ENCODE measurements around the gene ZMYM3. TPM values are rescaled to one million over a fixed set of nuclear protein-coding genes. Genes with fewer than 3 reads are reported as not detected.
"Not testable (repeated sequence)": the region's sequence is repeated elsewhere in the genome, so short reads cannot be mapped to it uniquely, and the experiment has no call there.

Gene ZMYM3
- total RNA-seq = 34.2 and 39.2 TPM in 2 replicates
- long read RNA-seq, partial matches to known transcripts = 10 of 19 reads
- long read RNA-seq, other reads (novel, unspliced or antisense) = 9 of 19 reads

DNA sequence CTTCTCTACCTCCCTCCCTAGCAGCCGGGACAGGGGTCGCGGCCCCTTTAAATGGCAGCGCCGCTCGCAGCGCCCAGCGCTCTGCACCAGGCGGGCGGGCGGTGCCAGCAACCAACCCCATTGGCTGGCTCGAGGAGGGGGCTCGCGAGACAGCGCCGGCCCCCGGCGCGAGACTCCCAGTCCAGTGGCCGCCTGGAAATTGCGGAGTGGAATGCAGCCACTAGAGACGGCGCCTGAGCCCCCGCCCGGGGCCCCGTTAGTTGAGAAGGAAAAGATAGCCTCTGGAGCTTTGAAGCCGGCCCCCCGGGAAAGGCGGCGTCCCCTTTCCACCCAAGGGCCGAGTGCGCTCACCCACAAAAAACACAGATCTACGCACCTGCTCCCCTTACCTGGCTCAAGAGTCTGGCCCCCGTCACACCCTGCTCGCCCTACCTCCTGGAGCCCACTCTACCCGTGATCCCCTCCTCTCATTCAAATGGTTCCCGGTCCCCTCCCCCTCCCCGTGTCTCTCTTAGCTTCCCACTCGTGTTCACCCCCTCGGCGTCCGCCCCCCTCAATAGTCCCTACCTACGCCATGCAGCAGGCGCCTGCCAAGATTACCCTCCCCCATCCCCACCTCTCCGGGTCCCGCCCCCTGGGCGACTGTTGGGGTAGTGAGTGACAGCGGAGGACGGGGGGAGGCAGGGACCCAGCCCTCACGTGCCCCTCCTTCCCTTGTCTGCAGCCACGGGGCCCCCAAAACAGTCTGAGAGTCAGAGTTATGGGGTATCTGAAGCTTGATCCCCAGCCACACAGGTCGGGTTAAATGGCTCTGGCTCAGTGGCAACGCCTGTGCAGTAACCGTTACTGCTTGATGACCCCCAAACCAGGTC, at the start of gene ZMYM3:
ZMYM3 (minus strand) TSS at position 49 of the 872 bp plus-strand sequence. CDS start 885 bp downstream, outside the sequence.
- peak; percentile 95 for DNase-seq (ENCODE audit: extremely low spot score, unreplicated experiment)
- no peaks in the 10 kb centered on the region for H3K27me3 Mint-ChIP-seq (ENCODE audit: unreplicated experiment)
- peaks cover 5% of the 10 kb centered on the region for H3K9me3 Mint-ChIP-seq (ENCODE audit: unreplicated experiment)
- no peaks in the 10 kb centered on the region for H3K36me3 Mint-ChIP-seq (ENCODE audit: unreplicated experiment)
- H3K4me3 Mint-ChIP-seq (ENCODE audit: unreplicated experiment) = peak within 1 kb of the TSS; percentile 89
- TF ChIP-seq, protein P1, sequence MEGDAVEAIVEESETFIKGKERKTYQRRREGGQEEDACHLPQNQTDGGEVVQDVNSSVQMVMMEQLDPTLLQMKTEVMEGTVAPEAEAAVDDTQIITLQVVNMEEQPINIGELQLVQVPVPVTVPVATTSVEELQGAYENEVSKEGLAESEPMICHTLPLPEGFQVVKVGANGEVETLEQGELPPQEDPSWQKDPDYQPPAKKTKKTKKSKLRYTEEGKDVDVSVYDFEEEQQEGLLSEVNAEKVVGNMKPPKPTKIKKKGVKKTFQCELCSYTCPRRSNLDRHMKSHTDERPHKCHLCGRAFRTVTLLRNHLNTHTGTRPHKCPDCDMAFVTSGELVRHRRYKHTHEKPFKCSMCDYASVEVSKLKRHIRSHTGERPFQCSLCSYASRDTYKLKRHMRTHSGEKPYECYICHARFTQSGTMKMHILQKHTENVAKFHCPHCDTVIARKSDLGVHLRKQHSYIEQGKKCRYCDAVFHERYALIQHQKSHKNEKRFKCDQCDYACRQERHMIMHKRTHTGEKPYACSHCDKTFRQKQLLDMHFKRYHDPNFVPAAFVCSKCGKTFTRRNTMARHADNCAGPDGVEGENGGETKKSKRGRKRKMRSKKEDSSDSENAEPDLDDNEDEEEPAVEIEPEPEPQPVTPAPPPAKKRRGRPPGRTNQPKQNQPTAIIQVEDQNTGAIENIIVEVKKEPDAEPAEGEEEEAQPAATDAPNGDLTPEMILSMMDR (IDR thresholded peaks at IDR 0.05) = no peak
- peaks cover 15% of the 10 kb centered on the region for H3K4me1 Mint-ChIP-seq (ENCODE audit: unreplicated experiment)
- H3K27ac Mint-ChIP-seq (ENCODE audit: unreplicated experiment) = peak within 1 kb of the TSS; percentile 78

DNA sequence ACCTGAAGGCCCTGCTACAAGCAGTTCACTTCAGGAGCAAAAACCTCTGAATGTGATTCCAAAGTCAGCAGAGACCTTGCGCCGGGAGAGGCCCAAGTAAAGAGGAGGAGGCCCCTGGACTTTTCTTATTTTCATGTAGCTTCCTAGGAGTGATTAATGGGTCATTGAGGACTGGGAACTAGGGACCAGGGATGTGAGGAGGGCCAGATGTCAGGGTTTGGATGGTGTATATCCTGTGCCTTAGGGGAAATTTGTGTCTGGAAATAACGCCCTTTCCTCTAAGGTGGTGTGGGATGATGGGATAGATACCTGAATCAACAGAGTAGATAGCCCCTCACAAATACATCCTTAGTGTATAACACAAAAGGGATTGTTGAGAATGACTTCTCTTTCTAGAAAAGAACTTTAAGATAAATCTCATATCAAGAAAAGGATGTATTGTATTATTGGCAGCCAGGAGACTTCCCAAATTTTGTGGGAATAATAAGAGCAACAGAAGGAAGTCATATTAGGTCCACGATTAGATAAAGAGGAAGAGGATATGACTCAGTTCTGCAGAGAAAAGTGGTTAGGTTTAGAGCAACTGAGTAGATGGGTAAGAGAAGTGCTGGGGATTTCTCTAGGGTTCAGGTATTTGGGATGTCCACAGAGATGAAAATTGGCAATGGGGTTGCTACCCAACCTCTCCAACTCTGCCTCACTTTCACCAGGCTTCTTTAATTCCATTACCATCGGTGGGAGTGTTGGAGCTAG, 48.7 kb upstream of the ZMYM3 start:
- H3K27ac Mint-ChIP-seq (ENCODE audit: unreplicated experiment) = no peak overlapping the region
- H3K9me3 Mint-ChIP-seq (ENCODE audit: unreplicated experiment) = peaks cover 7% of the 10 kb centered on the region
- peaks cover 17% of the 10 kb centered on the region for H3K36me3 Mint-ChIP-seq (ENCODE audit: unreplicated experiment)
- TF ChIP-seq, protein P1 (IDR thresholded peaks at IDR 0.05) = no peak
- H3K27me3 Mint-ChIP-seq (ENCODE audit: unreplicated experiment) = no peaks in the 10 kb centered on the region
- no peak overlapping the region for H3K4me3 Mint-ChIP-seq (ENCODE audit: unreplicated experiment)
- H3K4me1 Mint-ChIP-seq (ENCODE audit: unreplicated experiment) = no peaks in the 10 kb centered on the region
- no peak for DNase-seq (ENCODE audit: extremely low spot score, unreplicated experiment)

DNA sequence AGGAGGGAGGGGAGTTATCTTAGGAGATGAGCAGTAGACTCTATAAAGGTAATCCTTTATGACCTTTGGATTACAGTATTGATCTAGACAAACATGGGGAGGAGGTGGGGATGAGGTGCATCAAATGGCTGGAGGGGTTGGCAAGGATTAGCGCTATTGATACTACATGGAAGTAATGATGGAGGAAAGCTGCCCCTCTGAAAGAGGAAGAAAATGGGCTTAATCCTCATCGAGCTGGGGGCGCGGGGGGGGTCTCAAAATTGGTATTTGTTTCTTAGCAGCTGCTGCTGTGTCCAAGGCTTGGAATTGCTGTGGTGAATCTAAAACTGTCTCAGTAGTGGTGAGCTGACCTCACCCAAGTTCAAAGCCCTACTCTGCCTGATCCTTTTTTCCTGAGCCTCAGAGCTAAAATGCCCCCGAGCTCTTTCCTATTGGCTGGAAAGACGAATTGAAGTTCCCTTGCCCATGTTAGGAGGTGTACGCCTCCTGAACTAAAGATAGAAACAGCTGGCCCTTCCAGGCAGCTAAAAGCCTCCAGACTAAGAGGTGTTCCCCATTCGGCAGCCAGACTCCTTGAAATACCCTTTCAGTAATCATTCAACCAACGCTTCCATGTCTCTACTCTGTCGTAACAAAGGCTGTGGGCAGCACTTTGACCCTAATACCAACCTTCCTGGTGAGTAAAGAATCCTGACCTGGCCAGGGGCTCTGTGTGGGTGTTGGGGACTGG, 47.4 kb upstream of the ZMYM3 start, which contains the start of gene ITGB1BP2:
ITGB1BP2 (plus strand) TSS at position 556 of the 730 bp plus-strand sequence; CDS start at position 613, 57 bp downstream.
- Mint-ChIP-seq H3K27me3 (ENCODE audit: unreplicated experiment) (no peaks in the 10 kb centered on the region), H3K36me3 (ENCODE audit: unreplicated experiment) (peaks cover 29% of the 10 kb centered on the region), H3K4me3 (ENCODE audit: unreplicated experiment) (no peak within 1 kb of the TSS), H3K27ac (ENCODE audit: unreplicated experiment) (peak within 1 kb of the TSS; percentile 50), H3K9me3 (ENCODE audit: unreplicated experiment) (peaks cover 10% of the 10 kb centered on the region), H3K4me1 (ENCODE audit: unreplicated experiment) (no peaks in the 10 kb centered on the region)
- DNase-seq (ENCODE audit: extremely low spot score, unreplicated experiment) = no peak
- TF ChIP-seq, protein P1 (IDR thresholded peaks at IDR 0.05) = no peak

DNA sequence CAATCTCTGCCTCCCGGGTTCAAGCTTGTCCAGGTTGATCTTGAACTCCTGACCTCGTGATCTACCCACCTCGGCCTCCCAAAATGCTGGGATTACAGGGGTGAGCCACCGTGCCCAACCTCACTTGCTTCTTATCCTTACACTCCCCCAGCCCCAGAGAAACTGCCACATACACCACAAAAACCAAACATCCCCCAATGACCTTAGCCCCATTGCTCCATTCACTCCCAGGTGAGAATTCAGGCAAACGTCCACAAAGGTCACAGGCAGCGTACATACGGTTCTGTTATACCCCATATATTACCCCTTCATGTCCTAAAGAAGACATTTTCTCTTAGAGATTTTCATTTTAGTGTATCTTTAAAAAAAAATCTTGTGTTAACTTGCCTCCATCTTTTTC, 46.6 kb upstream of the ZMYM3 start:
- DNase-seq (ENCODE audit: extremely low spot score, unreplicated experiment); H3K27ac Mint-ChIP-seq (ENCODE audit: unreplicated experiment); H3K4me3 Mint-ChIP-seq (ENCODE audit: unreplicated experiment); H3K4me1 Mint-ChIP-seq (ENCODE audit: unreplicated experiment); H3K27me3 Mint-ChIP-seq (ENCODE audit: unreplicated experiment): not testable (repeated sequence)
- Mint-ChIP-seq H3K9me3 (ENCODE audit: unreplicated experiment) (peaks cover 10% of the 10 kb centered on the region), H3K36me3 (ENCODE audit: unreplicated experiment) (peaks cover 29% of the 10 kb centered on the region)

DNA sequence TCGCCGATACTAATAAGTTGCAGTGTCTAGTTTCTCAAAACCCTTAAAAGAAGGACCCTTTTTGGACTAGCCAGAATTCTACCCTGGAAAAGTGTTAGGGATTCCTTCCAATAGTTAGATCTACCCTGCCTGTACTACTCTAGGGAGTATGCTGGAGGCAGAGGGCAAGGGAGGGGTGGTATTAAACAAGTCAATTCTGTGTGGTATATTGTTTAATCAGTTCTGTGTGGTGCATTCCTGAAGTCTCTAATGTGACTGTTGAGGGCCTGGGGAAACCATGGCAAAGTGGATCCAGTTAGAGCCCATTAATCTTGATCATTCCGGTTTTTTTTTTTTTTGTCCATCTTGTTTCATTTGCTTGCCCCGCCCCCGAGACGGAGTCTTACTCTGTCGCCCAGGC, 46.1 kb upstream of the ZMYM3 start:
- H3K9me3 Mint-ChIP-seq (ENCODE audit: unreplicated experiment) = peaks cover 10% of the 10 kb centered on the region
- H3K36me3 Mint-ChIP-seq (ENCODE audit: unreplicated experiment) = peaks cover 29% of the 10 kb centered on the region
- not testable (repeated sequence) for H3K4me1 Mint-ChIP-seq (ENCODE audit: unreplicated experiment); H3K27me3 Mint-ChIP-seq (ENCODE audit: unreplicated experiment); H3K27ac Mint-ChIP-seq (ENCODE audit: unreplicated experiment); H3K4me3 Mint-ChIP-seq (ENCODE audit: unreplicated experiment); DNase-seq (ENCODE audit: extremely low spot score, unreplicated experiment)

All from osteocyte (in vitro differentiated cells).